Immature natural killer cell (primary cell): ENCODE measurements around the gene SAPCD2. TPM values are rescaled to one million over a fixed set of nuclear protein-coding genes. Genes with fewer than 3 reads are reported as not detected.
A peak's percentile ranks its signal among the peaks of the same experiment; 100 is the strongest.

Experiments
- DNase-seq, 3 donors: peaks; one replicate each; pipeline ENCODE4 v3.0.0; 2022; ENCODE audit warnings: mixed read lengths in 1 of 3
- H3K27ac Mint-ChIP-seq, 6 donors: one replicate each; pipeline ENCODE4 v1.8.0; 2020; ENCODE audit warnings: mixed read lengths in 6 of 6, mild to moderate bottlenecking in 5 of 6, inconsistent platforms in 4 of 6, moderate library complexity in 3 of 6
- H3K27me3 Mint-ChIP-seq, 3 donors: one replicate each; pipeline ENCODE4 v1.8.0; 2020 to 2021; ENCODE audit warnings: low read depth in 3 of 3, mild to moderate bottlenecking in 3 of 3, mixed read lengths in 3 of 3, moderate library complexity in 3 of 3, inconsistent platforms in 1 of 3
- H3K36me3 Mint-ChIP-seq, 3 donors: one replicate each; pipeline ENCODE4 v1.8.0; 2020; ENCODE audit warnings: mixed read lengths in 3 of 3, inconsistent platforms in 2 of 3, mild to moderate bottlenecking in 2 of 3
- H3K4me1 Mint-ChIP-seq, 2 donors: one replicate each; pipeline ENCODE4 v1.8.0; 2020; ENCODE audit warnings: inconsistent platforms in 2 of 2, mild to moderate bottlenecking in 2 of 2, mixed read lengths in 2 of 2, moderate library complexity in 1 of 2
- H3K4me3 Mint-ChIP-seq, 5 donors: one replicate each; pipeline ENCODE4 v1.8.0; 2020; ENCODE audit warnings: mild to moderate bottlenecking in 5 of 5, mixed read lengths in 5 of 5, inconsistent platforms in 3 of 5, moderate library complexity in 3 of 5
- H3K9me3 Mint-ChIP-seq, 6 donors: one replicate each; pipeline ENCODE4 v1.8.0; 2020; ENCODE audit warnings: mild to moderate bottlenecking in 6 of 6, mixed read lengths in 6 of 6, inconsistent platforms in 4 of 6, moderate library complexity in 3 of 6
- polyA plus RNA-seq, 3 donors: library from polyadenylated mRNA; unstranded; fragments of 300-500 nt; fragmentation: Illumina TruSeq; gene quantifications; one replicate each; pipeline ENCODE4 v1.2.3, GENCODE V29; 2021

The SAPCD2 gene
- polyA plus RNA-seq, 3 donors from 2014 or later = 0.06 to 0.95 (median 0.39) TPM

- Mint-ChIP-seq H3K4me1 (no peaks in the 10 kb centered on the region), H3K27me3 (peaks cover 0 to 4% (median 2%) of the 10 kb centered on the region in 3 donors), H3K27ac (no peak overlapping the region), H3K9me3 (no peaks in the 10 kb centered on the region), H3K4me3 (no peak overlapping the region), H3K36me3 (no peaks in the 10 kb centered on the region)
- no peak for DNase-seq
These were observed 11.7 kb downstream of the SAPCD2 start for GRCh38 chr9:137058521-137059234.

- no peak for DNase-seq
- H3K36me3 Mint-ChIP-seq = no peaks in the 10 kb centered on the region
- H3K27me3 Mint-ChIP-seq = peaks cover 2 to 5% (median 2%) of the 10 kb centered on the region in 3 donors
- no peak overlapping the region for H3K4me3 Mint-ChIP-seq
- H3K4me1 Mint-ChIP-seq = no peaks in the 10 kb centered on the region
- no peak overlapping the region for H3K27ac Mint-ChIP-seq
- H3K9me3 Mint-ChIP-seq = no peaks in the 10 kb centered on the region
These were observed 12.8 kb downstream of the SAPCD2 start for GRCh38 chr9:137057545-137057944.

GRCh38 chr9:137056739-137057415, 13.5 kb downstream of the SAPCD2 start:
- no peak for DNase-seq
- no peaks in the 10 kb centered on the region for H3K4me1 Mint-ChIP-seq
- no peaks in the 10 kb centered on the region for H3K36me3 Mint-ChIP-seq
- H3K4me3 Mint-ChIP-seq = no peak overlapping the region
- no peak overlapping the region for H3K27ac Mint-ChIP-seq
- no peaks in the 10 kb centered on the region for H3K9me3 Mint-ChIP-seq
- H3K27me3 Mint-ChIP-seq = peaks cover 2 to 10% (median 4%) of the 10 kb centered on the region in 3 donors

- Mint-ChIP-seq H3K4me3 (no peak overlapping the region), H3K27me3 (peaks cover 4 to 11% (median 5%) of the 10 kb centered on the region in 3 donors), H3K36me3 (no peaks in the 10 kb centered on the region), H3K4me1 (no peaks in the 10 kb centered on the region), H3K9me3 (no peaks in the 10 kb centered on the region), H3K27ac (no peak overlapping the region)
- DNase-seq = no peak
These were observed 14.7 kb downstream of the SAPCD2 start for GRCh38 chr9:137055385-137056364.

GRCh38 chr9:137054932-137055384, 15.4 kb downstream of the SAPCD2 start:
- no peaks in the 10 kb centered on the region for H3K9me3 Mint-ChIP-seq
- H3K27ac Mint-ChIP-seq = no peak overlapping the region
- H3K27me3 Mint-ChIP-seq = peaks cover 5 to 13% (median 5%) of the 10 kb centered on the region in 3 donors
- H3K4me3 Mint-ChIP-seq = no peak overlapping the region
- DNase-seq = no peak
- H3K36me3 Mint-ChIP-seq = no peaks in the 10 kb centered on the region
- H3K4me1 Mint-ChIP-seq = no peaks in the 10 kb centered on the region

GRCh38 chr9:137053944-137054931, 16.1 kb downstream of the SAPCD2 start, which contains the start of gene ENTPD2:
ENTPD2 (minus strand) TSS chr9:137054061; CDS start chr9:137053997, 64 bp downstream.
- H3K4me3 Mint-ChIP-seq = no peak within 1 kb of the TSS
- H3K9me3 Mint-ChIP-seq = no peaks in the 10 kb centered on the region
- no peaks in the 10 kb centered on the region for H3K36me3 Mint-ChIP-seq
- no peaks in the 10 kb centered on the region for H3K4me1 Mint-ChIP-seq
- DNase-seq = no peak
- no peak within 1 kb of the TSS for H3K27ac Mint-ChIP-seq
- H3K27me3 Mint-ChIP-seq = peaks cover 8 to 13% (median 11%) of the 10 kb centered on the region in 3 donors

GRCh38 chr9:137052998-137053943, 17.1 kb downstream of the SAPCD2 start:
- Mint-ChIP-seq H3K27me3 (peaks cover 8 to 12% (median 11%) of the 10 kb centered on the region in 3 donors), H3K9me3 (no peaks in the 10 kb centered on the region), H3K4me1 (no peaks in the 10 kb centered on the region), H3K27ac (no peak overlapping the region), H3K4me3 (no peak overlapping the region), H3K36me3 (no peaks in the 10 kb centered on the region)
- no peak for DNase-seq

- no peak for DNase-seq
- H3K27me3 Mint-ChIP-seq = peaks cover 8 to 16% (median 14%) of the 10 kb centered on the region in 3 donors
- H3K9me3 Mint-ChIP-seq = no peaks in the 10 kb centered on the region
- no peak overlapping the region for H3K4me3 Mint-ChIP-seq
- H3K4me1 Mint-ChIP-seq = no peaks in the 10 kb centered on the region
- no peak overlapping the region for H3K27ac Mint-ChIP-seq
- no peaks in the 10 kb centered on the region for H3K36me3 Mint-ChIP-seq
These were observed 18.1 kb downstream of the SAPCD2 start for GRCh38 chr9:137052293-137052692.

- DNase-seq = no peak
- H3K4me3 Mint-ChIP-seq = no peak overlapping the region
- H3K36me3 Mint-ChIP-seq = no peaks in the 10 kb centered on the region
- H3K27ac Mint-ChIP-seq = no peak overlapping the region
- H3K4me1 Mint-ChIP-seq = peaks cover 0 to 3% of the 10 kb centered on the region in 2 donors
- no peaks in the 10 kb centered on the region for H3K9me3 Mint-ChIP-seq
- peaks cover 16 to 22% (median 18%) of the 10 kb centered on the region in 3 donors for H3K27me3 Mint-ChIP-seq
These were observed 19.1 kb downstream of the SAPCD2 start for GRCh38 chr9:137051145-137051724.

- Mint-ChIP-seq H3K4me1 (peaks cover 0 to 3% of the 10 kb centered on the region in 2 donors), H3K27ac (no peak overlapping the region), H3K4me3 (no peak overlapping the region), H3K36me3 (no peaks in the 10 kb centered on the region), H3K9me3 (no peaks in the 10 kb centered on the region), H3K27me3 (peaks cover 16 to 22% (median 16%) of the 10 kb centered on the region in 3 donors)
- no peak for DNase-seq
These were observed 19.8 kb downstream of the SAPCD2 start for GRCh38 chr9:137050570-137050969.

- H3K4me1 Mint-ChIP-seq = peaks cover 0 to 8% of the 10 kb centered on the region in 2 donors
- peak in 1 of 3 donors; percentile 42 for DNase-seq
- H3K27me3 Mint-ChIP-seq = peaks cover 20 to 24% (median 23%) of the 10 kb centered on the region in 3 donors
- H3K27ac Mint-ChIP-seq = no peak overlapping the region
- H3K4me3 Mint-ChIP-seq = no peak overlapping the region
- H3K36me3 Mint-ChIP-seq = no peaks in the 10 kb centered on the region
- no peaks in the 10 kb centered on the region for H3K9me3 Mint-ChIP-seq
These were observed 20.6 kb downstream of the SAPCD2 start for GRCh38 chr9:137049544-137050449.
